Measurements from ENCODE around the gene RBM33.
A peak's percentile ranks its signal among the peaks of the same experiment; 100 is the strongest.

Gene RBM33

GRCh38 chr7:155725006-155725355 lies 80.5 kb downstream of the RBM33 start:
- DNase-seq: peak in 2 of 4 experiments; percentile 38 to 49

- DNase-seq: no peak
Observed at GRCh38 chr7:155727616-155728015, 83.2 kb downstream of the RBM33 start.

- DNase-seq: no peak
Observed at GRCh38 chr7:155728116-155728515, 83.7 kb downstream of the RBM33 start.

- no peak for DNase-seq
Observed at GRCh38 chr7:155729847-155730246, 85.4 kb downstream of the RBM33 start.

GRCh38 chr7:155731380-155731779 lies 86.9 kb downstream of the RBM33 start:
- no peak for DNase-seq

- DNase-seq: no peak
Observed at GRCh38 chr7:155731871-155732270, 87.4 kb downstream of the RBM33 start.

GRCh38 chr7:155732286-155732685 lies 87.8 kb downstream of the RBM33 start:
- DNase-seq: no peak

- DNase-seq: peak in 2 of 4 experiments; percentile 6 to 15
Observed at GRCh38 chr7:155733582-155734444, 89.4 kb downstream of the RBM33 start.

GRCh38 chr7:155734445-155734809 lies 90.0 kb downstream of the RBM33 start:
- DNase-seq: no peak

GRCh38 chr7:155735442-155736115 lies 91.1 kb downstream of the RBM33 start:
- DNase-seq: no peak

- no peak for DNase-seq
Observed at GRCh38 chr7:155737590-155737989, 93.1 kb downstream of the RBM33 start.

GRCh38 chr7:155738104-155738503 lies 93.6 kb downstream of the RBM33 start:
- DNase-seq: no peak

GRCh38 chr7:155738652-155739537 lies 94.4 kb downstream of the RBM33 start:
- peak; percentile 65 to 81 (median 73) for DNase-seq

GRCh38 chr7:155739538-155740143 lies 95.2 kb downstream of the RBM33 start:
- no peak for DNase-seq

GRCh38 chr7:155741082-155741481 lies 96.6 kb downstream of the RBM33 start:
- DNase-seq: no peak

- peak; percentile 58 to 71 (median 70) for DNase-seq
Observed at GRCh38 chr7:155741805-155742204, 97.3 kb downstream of the RBM33 start.

GRCh38 chr7:155743177-155743576 lies 98.7 kb downstream of the RBM33 start:
- peak; percentile 19 to 65 (median 50) for DNase-seq

- DNase-seq: no peak
Observed at GRCh38 chr7:155744971-155745683, 100.7 kb downstream of the RBM33 start.

GRCh38 chr7:155745737-155746136 lies 101.3 kb downstream of the RBM33 start:
- DNase-seq: no peak

GRCh38 chr7:155746188-155746587 lies 101.7 kb downstream of the RBM33 start:
- no peak for DNase-seq

- no peak for DNase-seq
Observed at GRCh38 chr7:155747209-155747608, 102.7 kb downstream of the RBM33 start.

GRCh38 chr7:155749578-155749977 lies 105.1 kb downstream of the RBM33 start:
- no peak for DNase-seq
